HG02981 (cell line): ENCODE data around the gene UBE2L3.
"Not testable (repeated sequence)": the region's sequence is repeated elsewhere in the genome, so short reads cannot be mapped to it uniquely, and the experiment has no call there.

Experiments used
- ATAC-seq: cut with Tn5 transposase; IDR thresholded peaks from one replicate; pipeline ENCODE4 v1.9.1; 2021; ENCODE audit warnings: mild to moderate bottlenecking, moderate library complexity; ENCODE audit not compliant: unreplicated experiment

Gene UBE2L3

DNA sequence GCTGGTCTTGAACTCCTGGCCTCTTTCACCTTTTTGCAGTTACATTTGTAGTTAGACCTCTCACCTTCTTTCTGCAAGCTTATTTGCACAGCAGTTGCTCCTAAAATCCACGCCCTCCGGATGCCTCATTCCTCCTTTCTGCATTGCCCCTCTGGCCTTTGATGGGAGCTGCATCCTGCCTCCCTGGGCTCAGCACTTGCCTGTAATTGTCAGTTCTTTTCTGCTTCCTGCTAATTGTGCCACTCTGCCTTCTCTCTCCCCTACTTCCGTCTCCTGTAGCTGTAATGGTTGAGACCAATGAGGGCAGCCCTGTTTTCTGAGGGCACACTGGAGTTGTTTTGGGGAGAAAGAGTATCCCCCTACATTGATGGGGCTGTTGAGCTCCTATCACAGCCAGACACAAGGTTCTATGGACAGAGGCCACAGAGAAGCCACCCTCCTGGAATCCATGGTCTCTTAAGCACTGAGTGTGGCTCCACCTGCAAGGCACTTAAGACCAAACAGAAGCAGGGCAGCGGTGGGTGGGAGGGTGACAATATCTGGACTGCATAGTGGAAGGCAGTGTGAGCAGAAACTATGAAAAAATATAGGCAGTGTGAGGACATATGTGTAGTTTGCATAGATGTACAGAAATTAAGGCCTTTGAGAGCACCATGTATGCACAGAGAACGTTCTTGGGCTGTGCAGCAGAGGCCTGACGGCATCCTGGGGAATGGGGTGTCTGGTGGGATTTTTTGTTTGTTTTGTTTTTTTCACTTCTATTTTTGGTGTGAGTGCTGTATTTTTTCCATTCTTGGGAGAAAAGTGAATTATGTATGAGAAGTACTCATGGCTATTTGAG, 31.8 kb downstream of the UBE2L3 start:
- no peak for ATAC-seq

GRCh38 chr22:21602579-21602978, 35.1 kb downstream of the UBE2L3 start:
- ATAC-seq: no peak

- ATAC-seq: no peak
Measured at GRCh38 chr22:21603973-21604372, 36.5 kb downstream of the UBE2L3 start.

DNA sequence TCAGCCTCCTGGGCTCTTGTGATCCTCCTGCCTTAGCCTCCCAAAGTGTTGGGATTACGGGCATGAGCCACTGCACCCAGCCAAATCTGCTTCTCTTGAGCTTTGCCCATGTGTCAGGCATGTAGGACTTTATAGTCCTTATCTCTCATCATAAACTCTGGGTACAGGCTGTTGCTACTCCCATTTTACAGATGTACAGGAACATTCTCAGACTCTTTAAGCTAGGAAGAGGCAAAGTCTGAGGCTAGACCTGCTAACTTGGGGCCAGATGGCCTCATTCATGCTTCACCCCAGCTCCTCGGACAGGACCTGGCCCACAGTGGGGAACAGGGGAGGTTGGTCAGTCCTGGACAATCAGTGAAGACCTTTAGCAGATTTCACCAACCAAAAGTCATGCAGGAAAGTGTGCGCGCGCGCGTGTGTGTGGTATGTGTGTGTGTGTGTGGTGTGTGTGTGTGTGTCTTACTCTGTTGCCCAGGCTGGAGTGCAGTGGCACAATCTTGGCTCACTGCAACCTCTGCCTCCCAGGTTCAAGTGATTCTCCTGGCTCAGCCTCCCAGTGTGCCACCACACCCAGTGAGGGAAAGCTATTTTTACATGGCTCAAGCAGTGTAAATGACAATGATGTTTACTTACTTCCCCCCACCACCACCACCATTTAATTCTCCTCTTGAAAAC, 38.5 kb downstream of the UBE2L3 start:
- ATAC-seq: no peak

GRCh38 chr22:21606775-21607174, 39.3 kb downstream of the UBE2L3 start:
- no peak for ATAC-seq

DNA sequence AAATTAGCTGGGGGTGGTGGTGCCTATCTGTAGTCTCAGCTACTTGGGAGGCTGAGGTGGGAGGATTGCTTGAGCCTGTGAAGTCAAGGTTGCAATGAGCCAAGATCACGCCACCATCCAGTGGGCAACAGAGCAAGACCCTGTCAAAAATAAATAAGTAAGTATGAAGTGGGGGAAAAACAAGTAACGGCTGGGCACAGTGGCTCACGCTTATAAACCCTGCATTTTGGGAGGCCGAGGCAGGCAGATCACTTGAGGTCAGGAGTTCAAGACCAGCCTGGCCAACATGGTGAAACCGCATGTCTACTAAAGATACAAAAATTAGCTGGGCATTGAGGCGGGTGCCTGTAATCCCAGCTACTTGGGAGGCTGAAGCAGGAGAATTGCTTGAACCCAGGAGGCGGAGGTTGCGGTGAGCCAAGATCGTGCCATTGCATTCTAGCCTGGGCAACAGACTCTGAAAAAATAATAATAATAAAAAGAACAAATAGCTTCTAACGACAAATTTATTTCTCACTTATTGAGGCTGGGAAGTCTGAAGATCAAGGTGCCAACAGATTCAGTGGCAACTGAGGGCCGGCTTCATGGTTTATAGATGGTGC, 42.1 kb downstream of the UBE2L3 start:
- not testable (repeated sequence) for ATAC-seq

DNA sequence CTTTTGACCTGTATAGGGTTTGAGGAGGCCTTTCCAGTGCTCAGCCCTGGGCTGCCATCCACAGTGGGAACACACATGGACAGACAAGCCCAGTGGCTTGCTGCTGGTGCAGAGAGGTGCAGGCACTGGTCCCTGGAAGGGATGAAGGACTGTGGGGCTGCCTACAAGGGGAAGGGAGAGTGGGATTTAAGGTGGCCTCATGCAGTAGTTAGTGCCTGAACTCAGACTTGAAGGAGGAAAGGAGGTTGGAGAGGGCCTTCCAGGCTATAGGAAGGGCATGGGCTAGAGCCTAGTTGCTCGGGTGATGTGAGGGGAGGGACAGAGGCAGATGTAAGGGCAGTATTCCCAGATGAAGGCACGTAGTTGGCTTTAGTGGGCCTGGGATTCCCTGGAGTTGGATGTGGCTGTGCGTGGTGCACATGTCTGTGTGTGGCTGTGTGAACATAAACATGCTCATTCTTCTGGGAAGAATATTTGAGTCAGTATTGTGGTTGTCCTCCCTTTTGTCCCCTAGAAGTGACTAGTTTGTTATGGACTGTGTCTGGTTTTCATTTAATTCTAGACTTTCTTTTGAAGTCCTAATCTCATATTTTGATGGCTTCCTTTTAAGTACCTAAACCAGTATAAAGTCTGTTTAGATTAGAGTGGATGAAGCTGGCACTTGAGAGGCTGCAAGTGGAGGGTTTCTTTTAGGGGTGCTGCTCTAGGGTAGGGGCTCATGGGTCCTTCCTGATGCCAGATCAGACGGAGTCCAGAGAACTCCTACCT, 43.9 kb downstream of the UBE2L3 start:
- ATAC-seq: no peak

GRCh38 chr22:21612858-21613257, 45.3 kb downstream of the UBE2L3 start:
- no peak for ATAC-seq

- ATAC-seq: no peak
Measured at GRCh38 chr22:21613553-21614233, 46.2 kb downstream of the UBE2L3 start.

DNA sequence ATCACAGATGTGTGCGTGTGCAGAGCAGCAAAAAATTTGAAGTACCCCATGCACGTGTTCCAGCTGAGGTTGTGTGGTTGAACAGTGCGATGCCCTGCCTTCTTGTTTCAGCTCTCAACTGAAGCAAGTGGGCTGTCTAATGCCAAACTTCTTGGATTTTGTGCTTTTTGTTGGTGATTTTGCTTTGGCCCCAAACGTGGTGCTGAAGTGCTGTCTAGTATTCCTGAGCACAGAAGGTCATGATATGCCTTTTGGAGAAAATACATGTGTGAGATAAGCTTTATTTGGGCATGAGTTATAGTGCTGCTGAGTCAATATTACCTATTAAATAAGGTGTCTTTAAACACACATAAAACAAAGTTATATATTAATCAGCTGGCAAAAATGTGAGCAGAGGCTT, 48.2 kb downstream of the UBE2L3 start:
- ATAC-seq: no peak

- not testable (repeated sequence) for ATAC-seq
Measured at GRCh38 chr22:21617337-21617736, 49.8 kb downstream of the UBE2L3 start.

DNA sequence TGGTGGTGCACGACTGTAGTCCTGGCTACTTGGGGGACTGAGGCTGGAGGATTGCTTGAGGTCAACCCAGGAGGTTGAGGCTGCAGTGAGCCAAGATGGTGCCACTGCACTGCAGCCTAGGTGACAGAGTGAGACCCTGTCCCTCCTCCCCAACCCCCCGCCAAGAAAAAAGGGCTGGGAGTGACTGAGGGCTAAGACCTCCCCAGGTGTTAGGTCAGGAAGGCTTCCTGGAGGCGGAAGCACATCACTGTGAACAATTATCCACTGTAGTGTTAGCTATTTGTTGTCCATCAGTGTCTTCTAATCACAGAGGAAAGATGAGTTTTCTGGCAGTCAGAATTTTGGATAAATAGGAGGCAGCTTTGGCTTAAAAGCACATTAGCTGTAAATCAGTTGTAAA, 53.5 kb downstream of the UBE2L3 start:
- no peak for ATAC-seq

GRCh38 chr22:21622011-21622918, 54.8 kb downstream of the UBE2L3 start:
- ATAC-seq: no peak

DNA sequence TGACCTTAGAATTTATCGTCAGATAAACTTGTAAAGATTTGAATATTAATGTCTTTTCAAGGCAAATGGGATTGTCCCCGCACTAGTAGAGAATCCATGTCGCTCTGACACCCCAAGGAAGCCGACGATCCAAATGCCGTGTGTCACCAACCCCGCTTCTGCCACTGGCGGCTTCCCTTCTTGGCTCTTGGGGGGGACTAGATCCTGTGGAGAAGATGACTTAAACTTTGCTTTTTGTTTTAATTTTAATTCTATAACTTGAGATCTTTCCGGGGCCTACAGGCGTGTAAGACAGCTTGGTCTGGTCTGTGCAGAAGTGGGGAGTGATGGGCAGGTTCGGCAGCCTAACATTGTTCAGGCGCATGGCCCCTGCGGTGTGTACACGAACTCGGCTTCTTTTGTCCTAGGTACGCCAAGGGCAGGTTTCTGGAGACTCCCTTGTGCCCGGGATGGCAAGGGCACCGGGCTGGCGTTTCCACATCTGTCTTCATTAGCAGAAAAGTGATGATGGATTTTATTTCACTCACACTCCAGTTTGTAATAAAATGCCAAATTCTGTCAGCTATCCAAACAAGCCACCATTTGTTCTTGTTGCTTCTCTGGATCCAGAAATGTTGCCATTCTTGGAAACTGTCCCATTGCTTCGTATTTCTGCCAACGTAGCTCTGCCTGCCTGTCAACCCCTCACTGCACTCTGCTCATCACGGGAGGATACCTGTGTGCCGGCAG, 55.6 kb downstream of the UBE2L3 start:
- ATAC-seq: no peak

DNA sequence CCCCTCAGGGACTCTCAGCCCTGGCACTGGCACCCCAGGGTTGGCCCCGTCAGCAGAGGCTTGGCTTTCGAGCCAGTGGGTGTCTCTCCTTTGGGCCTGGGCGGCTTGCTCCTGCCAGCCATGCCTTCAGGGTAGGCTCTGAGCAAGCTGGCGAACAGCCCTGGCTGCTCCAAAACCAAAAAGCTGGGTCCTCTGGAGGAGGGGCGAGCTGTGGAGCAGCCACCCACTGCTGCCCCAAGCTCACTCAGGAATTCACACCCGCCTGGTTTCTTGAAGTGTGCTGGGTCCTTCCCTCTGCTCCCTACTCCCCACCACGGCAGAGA, 56.1 kb downstream of the UBE2L3 start:
- ATAC-seq: no peak

- ATAC-seq: no peak
Measured at GRCh38 chr22:21624120-21624879, 56.8 kb downstream of the UBE2L3 start.

- ATAC-seq: no peak
Measured at GRCh38 chr22:21624880-21625791, 57.6 kb downstream of the UBE2L3 start.
